Iris pigment epithelial cell (primary cell): ENCODE data around the gene HSDL1.

Experiments used
- DNase-seq: peaks from one replicate; pipeline ENCODE4 v3.0.0-alpha.2; 2011; ENCODE audit warnings: low read depth

HSDL1 gene

DNA sequence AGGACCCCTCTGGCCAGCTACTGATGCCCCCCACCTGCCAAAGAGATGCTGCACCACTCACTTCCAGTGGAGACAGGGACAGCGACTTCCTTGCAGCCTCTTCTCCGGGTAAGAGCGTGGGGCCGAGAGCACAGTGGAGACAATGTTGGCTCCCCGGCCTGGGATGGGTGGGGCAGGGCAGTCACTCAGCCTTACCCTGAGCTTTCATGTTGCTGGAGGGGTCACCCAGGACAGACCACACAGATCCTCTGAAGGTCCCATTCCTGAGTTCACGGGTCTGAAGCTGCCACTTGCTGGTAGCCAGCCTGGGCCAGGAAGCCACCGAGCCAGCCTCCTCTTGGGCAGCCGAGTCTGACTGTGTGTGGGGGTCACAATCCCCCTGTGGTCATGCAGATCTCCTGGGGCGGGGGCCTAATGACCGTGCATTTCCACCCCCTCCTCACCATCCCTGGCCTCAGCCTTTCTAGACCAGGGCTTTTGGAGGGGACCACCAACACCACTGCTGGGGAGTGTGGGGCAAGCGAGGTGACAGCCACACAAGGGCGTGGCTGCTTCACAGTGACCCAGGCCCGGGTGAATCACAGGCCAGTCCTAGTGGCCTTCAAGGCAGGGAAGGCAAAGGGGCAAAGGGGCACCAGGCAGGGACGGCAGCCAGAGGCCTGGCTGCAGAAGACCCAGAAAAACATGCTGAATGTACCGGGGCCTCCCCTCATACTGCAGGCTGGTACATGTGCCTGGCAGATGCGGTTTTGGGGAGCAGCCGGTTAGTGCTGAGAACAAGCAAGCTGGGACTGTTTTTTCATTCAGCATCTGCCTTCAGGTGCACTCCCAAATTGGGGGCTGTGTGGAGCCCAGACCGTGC, 31.4 kb upstream of the HSDL1 start:
- no peak for DNase-seq

GRCh38 chr16:84175350-84176081, 30.5 kb upstream of the HSDL1 start:
- DNase-seq: peak; percentile 30

- DNase-seq: no peak
Measured at GRCh38 chr16:84174396-84174795, 29.4 kb upstream of the HSDL1 start.

- no peak for DNase-seq
Measured at GRCh38 chr16:84169765-84170310, 24.9 kb upstream of the HSDL1 start.

- no peak for DNase-seq
Measured at GRCh38 chr16:84166796-84167695, 22.1 kb upstream of the HSDL1 start.

- DNase-seq: no peak
Measured at GRCh38 chr16:84165746-84166145, 20.8 kb upstream of the HSDL1 start.

- no peak for DNase-seq
Measured at GRCh38 chr16:84161801-84162200, 16.8 kb upstream of the HSDL1 start.

DNA sequence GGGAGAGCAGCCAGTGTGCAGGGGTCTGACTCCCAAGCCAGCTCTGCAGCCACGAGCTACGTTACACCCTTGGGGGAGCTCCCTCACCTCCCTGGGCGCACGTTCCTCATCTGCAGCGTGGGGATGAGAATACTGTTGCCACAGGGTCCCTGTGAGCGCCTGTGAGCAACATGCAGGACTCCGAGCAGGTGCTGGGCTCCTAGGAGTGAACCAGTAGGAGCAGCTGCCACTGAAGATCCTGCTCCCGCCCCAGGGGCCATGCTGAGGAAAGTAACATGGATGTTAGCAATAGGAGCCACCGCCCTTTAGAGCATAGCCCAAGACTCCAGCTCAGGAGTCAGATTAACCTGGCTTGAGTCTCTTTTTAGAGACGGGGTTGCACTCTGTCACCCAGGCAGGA, 16.1 kb upstream of the HSDL1 start:
- no peak for DNase-seq

DNA sequence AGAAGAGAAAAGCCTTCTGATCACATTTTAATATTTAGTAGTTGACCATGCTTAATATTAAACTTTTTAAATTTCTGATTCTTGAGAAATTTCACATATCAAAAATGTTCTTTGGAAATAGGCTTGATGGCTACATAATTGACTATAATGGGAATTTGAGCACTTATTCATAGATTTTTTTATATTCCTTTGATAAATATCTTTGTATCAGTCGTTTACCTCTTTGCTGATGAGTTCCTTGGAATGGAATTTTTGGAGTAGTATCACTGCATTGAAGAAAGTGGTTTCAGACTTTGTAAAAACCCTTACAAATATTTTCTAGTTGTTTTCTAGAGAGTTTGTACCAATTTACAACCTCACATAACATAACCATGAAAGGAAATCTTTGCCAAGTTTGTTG, 14.8 kb upstream of the HSDL1 start:
- no peak for DNase-seq

- no peak for DNase-seq
Measured at GRCh38 chr16:84159007-84159406, 14.0 kb upstream of the HSDL1 start.

DNA sequence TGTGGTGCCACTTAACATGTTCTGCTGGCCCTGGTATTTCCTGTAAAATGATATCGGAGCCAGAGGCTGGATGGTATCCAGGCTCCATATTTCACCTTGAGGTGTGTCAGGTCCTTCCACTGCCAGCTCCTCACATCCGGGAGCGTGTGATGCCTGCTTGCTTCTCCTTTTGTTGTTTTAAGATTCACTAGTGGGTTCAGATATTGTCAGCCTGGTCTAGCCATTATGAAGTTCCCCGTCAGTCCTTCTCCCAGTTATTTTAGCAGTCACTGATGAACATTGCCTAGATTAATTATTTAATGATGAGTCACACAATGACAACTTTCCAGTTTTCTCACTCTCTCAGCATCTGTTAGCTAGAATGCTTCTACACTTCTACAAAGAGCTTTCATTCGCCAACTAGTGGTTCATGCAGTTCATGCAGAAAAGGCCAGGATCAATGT, 11.4 kb upstream of the HSDL1 start:
- no peak for DNase-seq

DNA sequence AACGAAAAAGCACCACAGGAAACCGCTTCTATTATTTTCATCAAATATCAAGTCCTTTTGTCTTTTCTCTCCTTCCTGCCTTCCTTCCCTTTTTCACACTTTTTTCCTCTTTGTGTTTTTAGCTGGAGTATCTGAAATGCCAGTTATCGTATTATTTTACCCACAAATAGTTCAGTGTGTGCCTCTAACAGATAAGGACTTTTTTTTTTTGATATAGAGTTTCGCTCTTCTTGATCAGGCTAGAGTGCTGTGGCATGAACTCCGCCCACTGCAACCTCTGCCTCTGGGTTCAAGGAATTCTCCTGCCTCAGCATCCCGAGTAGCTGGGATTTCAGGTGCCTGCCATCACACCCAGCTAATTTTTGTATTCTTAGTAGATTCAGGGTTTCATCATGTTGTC, 10.8 kb upstream of the HSDL1 start:
- DNase-seq: no peak

- no peak for DNase-seq
Measured at GRCh38 chr16:84155226-84155625, 10.2 kb upstream of the HSDL1 start.

- DNase-seq: no peak
Measured at GRCh38 chr16:84153660-84154214, 8.8 kb upstream of the HSDL1 start.

GRCh38 chr16:84150926-84151325, 5.9 kb upstream of the HSDL1 start:
- no peak for DNase-seq

GRCh38 chr16:84144209-84144858, 643 bp downstream of the HSDL1 start:
- no peak for DNase-seq

GRCh38 chr16:84143784-84144199, 1.2 kb downstream of the HSDL1 start:
- DNase-seq: no peak

DNA sequence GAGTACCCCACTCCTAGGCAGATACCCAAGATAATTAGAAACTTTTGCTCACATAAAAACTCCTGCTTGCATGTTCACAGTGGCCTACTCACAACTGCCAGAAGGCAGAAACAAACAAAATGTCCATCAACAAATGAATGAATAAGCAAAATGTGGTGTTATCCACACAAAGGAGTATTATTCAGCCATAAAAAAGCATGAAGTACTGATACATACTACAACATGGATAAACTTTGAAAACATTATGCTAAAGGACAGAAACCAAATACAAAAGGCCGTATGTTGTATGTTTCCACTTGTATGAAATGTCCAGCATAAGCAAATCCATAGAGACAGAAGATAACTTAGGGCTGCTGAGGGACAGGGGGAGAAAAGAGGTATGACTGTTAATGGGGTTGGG, 1.9 kb downstream of the HSDL1 start:
- DNase-seq: no peak

GRCh38 chr16:84141143-84141670, 3.8 kb downstream of the HSDL1 start:
- no peak for DNase-seq

- no peak for DNase-seq
Measured at GRCh38 chr16:84139628-84140258, 5.2 kb downstream of the HSDL1 start.
